PC-3 (cell line): ENCODE data around the gene CEBPZ.

Source experiments
- EZH2phosphoT487 ChIP-seq: fragments of 300-600 bp; sonication (generic); IDR thresholded peaks from 2 replicates; pipeline ENCODE4 v1.6.1; 2018; ENCODE audit warnings: mild to moderate bottlenecking, antibody characterized with exemption, low read length, borderline replicate concordance
- TF ChIP-seq, protein P1 (sequence below): fragments of 300-600 bp; sonication (generic); conservative IDR thresholded peaks from 2 replicates; pipeline ENCODE4 v1.5.1; 2017; ENCODE audit warnings: antibody characterized with exemption, low read depth, mild to moderate bottlenecking, low read length

DNA sequence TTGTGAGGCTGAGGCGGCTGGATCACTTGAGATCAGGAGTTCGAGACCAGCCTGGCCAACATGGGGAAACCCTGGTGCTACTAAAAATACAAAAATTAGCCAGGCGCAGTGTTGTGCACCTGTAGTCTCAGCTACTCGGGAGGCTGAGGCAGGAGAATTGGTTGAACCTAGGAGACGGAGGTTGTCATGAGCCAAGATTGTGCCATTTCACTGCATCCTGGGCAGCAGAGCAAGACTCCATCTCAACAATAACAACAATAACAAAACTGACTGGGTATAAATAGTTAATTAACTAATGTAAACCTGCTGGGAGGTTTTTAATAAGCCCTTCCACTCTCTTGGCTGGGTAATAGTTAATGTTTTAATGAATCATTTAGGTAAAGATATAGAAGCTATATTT, 50.8 kb downstream of the CEBPZ start:
- TF ChIP-seq, protein P1, sequence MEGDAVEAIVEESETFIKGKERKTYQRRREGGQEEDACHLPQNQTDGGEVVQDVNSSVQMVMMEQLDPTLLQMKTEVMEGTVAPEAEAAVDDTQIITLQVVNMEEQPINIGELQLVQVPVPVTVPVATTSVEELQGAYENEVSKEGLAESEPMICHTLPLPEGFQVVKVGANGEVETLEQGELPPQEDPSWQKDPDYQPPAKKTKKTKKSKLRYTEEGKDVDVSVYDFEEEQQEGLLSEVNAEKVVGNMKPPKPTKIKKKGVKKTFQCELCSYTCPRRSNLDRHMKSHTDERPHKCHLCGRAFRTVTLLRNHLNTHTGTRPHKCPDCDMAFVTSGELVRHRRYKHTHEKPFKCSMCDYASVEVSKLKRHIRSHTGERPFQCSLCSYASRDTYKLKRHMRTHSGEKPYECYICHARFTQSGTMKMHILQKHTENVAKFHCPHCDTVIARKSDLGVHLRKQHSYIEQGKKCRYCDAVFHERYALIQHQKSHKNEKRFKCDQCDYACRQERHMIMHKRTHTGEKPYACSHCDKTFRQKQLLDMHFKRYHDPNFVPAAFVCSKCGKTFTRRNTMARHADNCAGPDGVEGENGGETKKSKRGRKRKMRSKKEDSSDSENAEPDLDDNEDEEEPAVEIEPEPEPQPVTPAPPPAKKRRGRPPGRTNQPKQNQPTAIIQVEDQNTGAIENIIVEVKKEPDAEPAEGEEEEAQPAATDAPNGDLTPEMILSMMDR: no peak
- TF ChIP-seq EZH2phosphoT487: no peak
